ENCODE data around the gene FBXO46.
"Not testable (repeated sequence)": the region's sequence is repeated elsewhere in the genome, so short reads cannot be mapped to it uniquely, and the experiment has no call there.

The FBXO46 gene

DNA sequence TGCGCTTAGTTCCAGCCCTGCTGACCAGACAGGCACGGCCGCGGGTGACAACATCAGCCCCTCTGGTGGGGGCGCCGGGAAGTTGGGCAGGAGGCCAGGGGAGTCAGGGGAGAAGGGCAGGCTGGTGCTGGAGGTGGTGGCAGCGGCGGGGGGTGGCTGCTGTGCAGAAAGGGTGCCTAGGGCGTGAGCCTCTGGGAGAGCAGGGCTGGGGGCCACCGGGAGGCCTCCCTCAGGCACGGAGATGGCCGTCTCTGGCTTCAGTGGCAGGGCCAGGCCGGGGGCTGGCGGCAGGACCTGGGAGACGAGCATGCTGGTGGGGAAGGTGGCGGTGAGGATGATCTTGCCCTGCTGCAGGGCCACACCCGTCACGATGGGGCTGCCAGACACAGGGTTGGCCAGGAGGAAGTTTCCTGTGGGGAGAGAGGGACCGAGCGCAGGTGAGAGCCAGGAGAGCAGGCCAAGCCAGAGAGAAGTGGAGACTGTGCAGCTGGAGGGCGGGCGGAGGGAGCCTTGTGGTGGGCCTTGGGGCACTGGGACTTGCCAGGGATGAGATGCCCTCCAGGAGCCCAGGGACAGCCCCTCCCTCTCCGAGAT, 35.1 kb upstream of the FBXO46 start:
- DNase-seq (ENCODE audit: low read depth): no peak

GRCh38 chr19:45764945-45765701, 34.4 kb upstream of the FBXO46 start:
- DNase-seq (ENCODE audit: low read depth): no peak

DNA sequence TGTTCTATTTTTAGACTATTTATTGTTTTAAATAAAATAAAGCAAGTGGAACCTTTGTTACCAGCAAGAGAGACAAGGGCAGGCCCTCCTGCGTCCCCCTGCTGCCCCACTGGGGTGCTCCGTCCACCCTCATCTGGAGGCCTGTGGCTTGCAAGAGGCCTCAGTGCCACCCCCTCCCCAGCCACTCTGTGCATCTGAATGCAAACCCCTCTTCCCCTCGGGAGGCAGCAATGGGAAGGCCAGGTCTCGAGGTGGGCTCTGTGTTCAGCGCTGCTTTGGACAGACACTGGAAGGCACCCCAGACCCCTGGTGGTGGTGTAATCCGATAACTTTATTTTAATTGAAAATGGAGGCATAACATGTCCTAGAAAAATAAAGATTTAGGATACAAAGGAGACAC, 33.8 kb upstream of the FBXO46 start:
- no peak for DNase-seq (ENCODE audit: low read depth)

DNA sequence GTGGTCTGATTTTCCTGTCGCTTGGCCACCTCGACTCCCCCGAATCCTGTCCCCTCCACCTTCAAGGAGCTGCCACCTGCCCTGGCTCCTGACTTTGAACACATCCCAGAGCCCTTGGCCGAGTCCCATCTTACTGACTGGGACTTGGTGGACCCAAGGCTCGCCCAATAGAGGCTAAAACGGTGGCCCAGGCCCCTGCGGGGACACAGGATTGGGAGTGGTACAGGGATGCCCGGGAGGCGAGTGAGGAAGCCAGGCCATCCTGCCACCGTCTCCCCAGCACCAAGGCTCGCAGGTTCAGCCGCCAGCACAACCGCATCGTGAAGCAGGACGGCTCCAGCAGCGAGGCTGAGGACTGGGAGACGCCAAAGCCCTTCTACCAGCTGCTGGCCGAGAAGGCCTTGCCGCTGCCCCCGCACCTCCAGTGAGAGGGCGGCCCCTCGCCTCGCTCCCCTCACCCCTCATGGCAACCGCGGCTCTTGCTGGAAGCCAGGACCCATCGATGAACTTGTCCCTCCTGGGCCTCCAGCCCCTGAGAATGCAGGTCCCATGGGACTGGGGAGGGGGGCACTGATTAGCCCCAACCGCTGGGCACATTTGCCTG, 33.1 kb upstream of the FBXO46 start:
- no peak for DNase-seq (ENCODE audit: low read depth)

DNA sequence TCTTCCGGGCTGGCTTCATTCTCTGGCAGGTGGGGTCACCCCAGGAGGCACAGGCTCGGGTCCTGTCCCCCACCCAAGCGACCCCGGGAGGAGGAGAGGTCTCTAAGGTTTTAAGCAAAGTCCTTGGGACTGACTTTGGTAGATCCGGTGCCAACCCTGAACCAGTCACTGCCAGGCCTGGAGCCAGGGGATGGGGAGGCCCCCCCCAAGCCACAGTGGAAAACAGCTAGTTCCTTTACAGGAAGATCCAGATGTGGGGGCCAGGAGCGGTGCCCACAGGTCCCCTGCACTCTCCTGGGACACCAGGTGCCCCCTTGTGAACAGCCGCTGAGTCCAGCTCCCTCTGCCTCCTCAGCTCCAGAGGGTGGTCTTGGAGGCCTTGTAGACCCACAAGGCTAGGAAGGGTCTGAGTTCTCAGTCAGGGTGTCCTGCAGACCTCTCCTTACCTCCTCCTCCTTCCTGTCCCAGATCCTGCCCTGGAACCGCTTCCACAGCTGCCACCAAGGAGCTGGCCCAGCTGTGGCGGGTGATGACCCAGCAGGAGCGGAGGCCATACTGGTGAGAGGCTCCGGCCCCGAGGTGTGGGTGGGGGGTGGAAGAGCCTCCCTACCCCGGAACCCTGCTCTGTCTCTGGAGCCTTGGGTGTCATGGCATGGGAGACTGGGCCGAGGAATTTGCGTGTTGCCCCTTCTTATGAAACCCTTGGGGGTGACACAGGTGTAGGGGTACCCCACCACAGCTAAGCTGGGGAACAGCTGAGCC, 32.4 kb upstream of the FBXO46 start:
- no peak for DNase-seq (ENCODE audit: low read depth)

DNA sequence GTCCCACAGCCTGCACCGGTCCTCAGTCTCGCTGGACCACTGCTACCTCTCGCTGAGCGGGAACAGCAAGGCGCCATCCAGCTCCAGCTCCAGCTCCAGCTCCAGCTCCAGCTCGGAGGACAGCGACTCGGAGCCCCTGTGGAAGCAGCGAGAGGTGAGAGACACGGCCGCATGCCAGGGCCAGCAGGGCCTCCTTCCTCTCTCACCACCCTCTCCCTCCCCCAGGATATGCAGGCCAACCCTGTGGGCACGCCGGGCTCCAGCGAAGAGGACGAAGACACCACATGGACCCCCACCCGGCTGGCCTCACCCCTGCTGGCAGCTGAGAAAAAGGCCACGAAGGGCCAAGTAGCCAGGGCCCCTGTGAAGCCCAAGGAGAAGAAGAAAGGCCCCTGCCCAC, 31.0 kb upstream of the FBXO46 start:
- no peak for DNase-seq (ENCODE audit: low read depth)

GRCh38 chr19:45758921-45759320, 28.2 kb upstream of the FBXO46 start:
- DNase-seq (ENCODE audit: low read depth): no peak

DNA sequence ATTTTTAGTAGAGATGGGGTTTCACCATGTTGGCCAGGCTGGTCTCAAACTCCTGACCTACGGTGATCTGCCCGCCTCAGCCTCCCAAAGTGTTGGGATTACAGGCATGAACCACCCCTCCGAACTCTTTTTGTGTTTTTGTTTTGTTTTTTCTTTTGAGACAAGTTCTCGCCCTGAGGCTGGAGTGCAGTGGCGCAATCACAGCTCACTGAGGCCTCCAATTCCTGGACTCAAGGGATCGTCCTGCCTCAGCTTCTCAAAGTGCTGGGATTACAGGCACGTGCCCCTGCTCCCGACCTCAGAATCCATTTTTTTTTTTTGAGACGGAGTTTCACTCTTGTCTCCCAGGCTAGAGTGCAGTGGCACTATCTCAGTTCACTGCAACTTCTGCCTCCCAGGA, 27.0 kb upstream of the FBXO46 start:
- no peak for DNase-seq (ENCODE audit: low read depth)

- DNase-seq (ENCODE audit: low read depth): no peak
Measured at GRCh38 chr19:45754323-45754722, 23.6 kb upstream of the FBXO46 start.

- no peak for DNase-seq (ENCODE audit: low read depth)
Measured at GRCh38 chr19:45753548-45753947, 22.9 kb upstream of the FBXO46 start.

GRCh38 chr19:45752639-45753038, 21.9 kb upstream of the FBXO46 start:
- no peak for DNase-seq (ENCODE audit: low read depth)

GRCh38 chr19:45751483-45751882, 20.8 kb upstream of the FBXO46 start:
- not testable (repeated sequence) for DNase-seq (ENCODE audit: low read depth)

DNA sequence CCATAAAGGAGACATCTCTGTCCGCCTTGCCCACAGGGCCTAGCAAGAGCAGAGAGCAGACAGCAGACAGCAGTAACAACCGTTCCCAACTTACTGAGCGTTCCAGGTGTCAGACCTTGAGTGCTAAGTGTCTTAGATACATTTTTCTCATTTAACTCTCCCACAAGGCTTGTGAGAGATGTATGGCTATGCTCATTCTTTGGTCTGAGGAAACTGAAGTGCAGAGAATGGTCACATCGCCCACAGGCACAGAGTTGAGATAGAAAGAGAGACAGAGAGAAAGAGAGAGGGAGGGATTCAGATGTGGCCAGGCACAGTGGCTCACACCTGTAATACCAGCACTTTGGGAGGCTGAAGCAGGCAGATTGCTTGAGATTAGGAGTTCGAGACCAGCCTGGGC, 16.8 kb upstream of the FBXO46 start:
- DNase-seq (ENCODE audit: low read depth): no peak

- DNase-seq (ENCODE audit: low read depth): no peak
Measured at GRCh38 chr19:45746866-45747265, 16.2 kb upstream of the FBXO46 start.

GRCh38 chr19:45745606-45746005, 14.9 kb upstream of the FBXO46 start:
- DNase-seq (ENCODE audit: low read depth): no peak

DNA sequence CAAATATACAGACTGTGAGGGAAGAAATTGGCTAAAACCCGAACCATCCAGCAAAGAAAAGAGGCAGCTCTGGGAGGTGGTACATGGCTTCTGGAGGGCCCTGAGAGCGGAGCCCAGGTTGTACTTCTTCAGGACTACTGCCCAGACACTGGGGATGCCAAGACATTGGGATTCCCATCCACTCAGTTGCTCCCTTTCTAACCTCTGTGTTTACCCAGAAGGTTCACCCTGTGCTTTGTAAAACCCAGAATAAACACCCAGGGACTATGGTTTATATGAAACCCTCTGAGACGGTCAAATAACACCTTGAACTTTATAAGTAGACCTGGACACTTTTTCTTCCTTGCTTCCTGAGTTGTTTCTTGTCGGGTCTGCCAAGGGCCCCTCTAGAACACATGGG, 12.3 kb upstream of the FBXO46 start:
- no peak for DNase-seq (ENCODE audit: low read depth)

- no peak for DNase-seq (ENCODE audit: low read depth)
Measured at GRCh38 chr19:45739498-45740439, 9.1 kb upstream of the FBXO46 start.

GRCh38 chr19:45733160-45733810, 2.6 kb upstream of the FBXO46 start, which contains the start of gene MEIOSIN:
TSS of gene MEIOSIN (plus strand) at chr19:45733439. CDS start at chr19:45735377, 1,938 bp downstream.
- DNase-seq (ENCODE audit: low read depth): no peak

DNA sequence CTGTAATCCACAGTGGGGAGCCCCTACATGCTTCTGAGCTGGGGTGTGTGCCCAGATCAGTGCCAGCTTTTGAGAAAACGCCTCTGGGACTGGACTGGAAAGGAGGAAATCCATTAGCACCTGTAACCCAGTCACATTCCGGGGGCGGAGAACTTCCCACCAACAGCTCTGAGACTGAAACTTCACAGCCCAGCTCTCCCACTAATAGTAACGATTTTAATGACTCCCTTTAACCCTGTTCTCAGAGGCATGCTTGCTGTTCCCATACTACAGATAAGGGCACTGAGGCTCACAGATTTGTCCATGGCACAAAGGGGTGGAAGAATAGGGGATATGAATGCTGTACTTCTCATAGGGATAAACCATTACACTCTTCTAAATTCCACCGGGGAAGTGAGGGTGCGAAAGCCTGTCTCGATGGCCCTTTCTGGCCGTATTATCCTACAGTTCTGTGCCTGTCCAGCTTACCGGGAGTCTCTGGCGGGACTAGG, 851 bp downstream of the FBXO46 start:
- DNase-seq (ENCODE audit: low read depth): no peak

GRCh38 chr19:45728683-45729082, 2.0 kb downstream of the FBXO46 start:
- DNase-seq (ENCODE audit: low read depth): not testable (repeated sequence)

DNA sequence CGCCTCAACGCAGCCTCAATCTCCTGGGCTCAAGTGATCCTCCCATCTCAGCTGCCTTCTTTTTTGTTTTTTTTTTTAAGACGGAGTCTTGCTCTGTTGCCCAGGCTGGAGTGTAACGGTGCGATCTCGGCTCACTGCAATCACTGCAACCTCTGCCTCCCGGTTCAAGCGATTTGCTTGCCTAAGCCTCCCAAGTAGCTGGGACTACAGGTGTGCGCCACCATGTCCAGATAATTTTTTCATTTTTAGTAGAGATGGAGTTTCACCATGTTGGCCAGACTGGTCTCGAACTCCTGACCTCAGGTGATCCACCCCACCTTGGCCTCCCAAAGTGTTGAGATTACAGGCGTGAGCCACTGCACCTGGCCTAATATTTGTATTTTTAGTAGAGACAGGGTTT, 10.6 kb downstream of the FBXO46 start:
- DNase-seq (ENCODE audit: low read depth): not testable (repeated sequence)
